HG03342 (cell line): ENCODE data around the gene ZNF275.
"Not testable (repeated sequence)": the region's sequence is repeated elsewhere in the genome, so short reads cannot be mapped to it uniquely, and the experiment has no call there.

Experiments
- ATAC-seq: cut with Tn5 transposase; IDR thresholded peaks from one replicate; pipeline ENCODE4 v1.9.1; 2021; ENCODE audit warnings: mild to moderate bottlenecking, moderate library complexity; ENCODE audit not compliant: unreplicated experiment

ZNF275 gene

GRCh38 chrX:153318811-153319210 lies 15.1 kb upstream of the ZNF275 start:
- ATAC-seq: no peak

- ATAC-seq: no peak
Observed at GRCh38 chrX:153319295-153320046, 14.5 kb upstream of the ZNF275 start.

- not testable (repeated sequence) for ATAC-seq
Observed at GRCh38 chrX:153320047-153320443, 13.9 kb upstream of the ZNF275 start.

GRCh38 chrX:153320555-153321184 lies 13.3 kb upstream of the ZNF275 start:
- no peak for ATAC-seq

- no peak for ATAC-seq
Observed at GRCh38 chrX:153321381-153322124, 12.4 kb upstream of the ZNF275 start, which contains the start of gene PNMA6F. PNMA6F (minus strand) TSS chrX:153321767; CDS start chrX:153320674, 1,093 bp downstream.

DNA sequence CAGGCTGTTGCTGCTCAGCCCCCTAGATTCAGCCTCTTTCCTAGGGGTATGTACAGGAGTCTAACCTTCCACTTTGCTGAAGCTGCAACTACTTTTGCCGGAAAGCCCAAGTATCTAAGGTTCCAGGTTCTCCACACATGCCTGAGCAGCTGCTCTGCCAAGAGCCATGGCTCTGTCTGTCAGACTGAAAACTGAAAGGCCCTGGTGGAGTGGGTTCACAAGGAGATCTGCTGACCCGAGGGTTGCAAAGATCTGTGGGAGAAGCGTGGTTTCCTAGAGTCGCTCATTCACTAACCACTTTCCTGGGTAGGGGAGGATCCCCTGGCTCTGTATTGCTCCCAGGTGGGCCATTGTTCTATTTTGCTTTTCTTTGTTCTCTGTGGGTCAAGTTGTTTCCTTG lies 6.4 kb upstream of the ZNF275 start:
- no peak for ATAC-seq

GRCh38 chrX:153333266-153333665 lies 687 bp upstream of the ZNF275 start:
- no peak for ATAC-seq

DNA sequence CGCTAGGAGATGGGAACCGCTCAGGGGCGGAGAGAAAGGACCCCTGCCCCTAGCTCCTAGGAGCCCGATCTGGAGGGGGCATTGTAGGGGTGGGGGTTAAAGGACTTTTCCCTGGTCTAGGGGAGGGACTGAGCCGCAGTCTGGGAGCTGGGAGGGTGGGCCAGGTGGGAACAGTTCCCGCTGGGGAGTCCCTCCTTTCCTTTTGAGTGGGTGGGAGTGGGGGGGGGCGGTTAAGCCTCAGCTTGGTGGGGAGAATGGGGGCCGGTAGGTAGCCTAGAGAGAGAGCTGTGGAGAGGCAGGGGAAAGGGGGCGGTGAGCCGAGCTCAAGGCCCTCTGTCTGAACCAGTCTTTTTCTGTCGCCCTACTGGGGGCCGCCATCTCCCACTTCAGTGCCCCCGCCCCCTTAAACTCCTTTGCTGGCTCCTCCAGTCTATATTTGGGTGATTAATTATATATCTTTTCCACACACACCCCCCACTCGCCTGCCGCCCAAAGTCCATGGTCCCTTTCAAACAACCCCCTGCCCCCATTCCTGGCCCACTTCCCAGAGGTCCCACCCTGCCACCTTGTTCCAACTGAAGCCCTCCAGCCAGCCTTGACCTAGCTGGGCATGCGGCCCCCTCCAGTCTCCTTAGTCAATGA lies 822 bp downstream of the ZNF275 start:
- ATAC-seq: no peak

DNA sequence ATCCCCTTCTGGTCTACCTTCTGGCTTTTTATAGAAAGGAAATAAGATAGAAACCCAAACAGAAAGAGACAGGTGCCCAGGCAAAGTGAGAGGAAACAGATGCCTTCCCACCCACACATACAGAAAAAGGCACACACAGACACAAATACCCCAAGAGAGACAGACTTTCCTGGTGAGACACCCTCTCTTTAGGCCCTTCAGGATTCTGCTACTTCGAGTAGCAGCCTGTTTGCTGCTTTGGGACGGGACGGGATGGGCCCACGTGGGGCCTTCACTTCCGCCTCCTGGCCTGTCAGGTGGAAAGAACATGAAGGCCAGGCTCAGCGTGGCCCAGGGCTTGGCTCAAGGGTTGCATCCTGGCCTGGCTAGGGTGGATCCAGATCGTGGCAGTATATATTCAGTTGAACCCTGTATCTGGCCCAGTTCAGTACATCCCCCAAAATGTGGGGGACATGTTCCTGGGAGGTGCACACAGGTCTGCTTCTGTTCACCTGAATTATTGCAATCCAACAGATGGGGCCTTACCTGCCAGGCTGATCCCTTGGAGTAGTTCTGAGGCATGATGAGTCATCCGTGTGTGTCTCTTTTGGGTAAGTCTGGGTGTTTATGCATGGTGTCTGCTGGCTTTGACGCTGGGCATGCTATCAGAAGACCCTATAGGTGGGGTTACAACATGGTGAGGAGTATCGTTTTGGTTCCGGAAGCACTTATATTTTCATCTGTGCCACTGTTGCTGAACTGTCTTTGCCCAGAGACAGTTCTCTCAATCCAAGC lies 2.4 kb downstream of the ZNF275 start:
- ATAC-seq: no peak

GRCh38 chrX:153336988-153337387 lies 3.0 kb downstream of the ZNF275 start:
- no peak for ATAC-seq

DNA sequence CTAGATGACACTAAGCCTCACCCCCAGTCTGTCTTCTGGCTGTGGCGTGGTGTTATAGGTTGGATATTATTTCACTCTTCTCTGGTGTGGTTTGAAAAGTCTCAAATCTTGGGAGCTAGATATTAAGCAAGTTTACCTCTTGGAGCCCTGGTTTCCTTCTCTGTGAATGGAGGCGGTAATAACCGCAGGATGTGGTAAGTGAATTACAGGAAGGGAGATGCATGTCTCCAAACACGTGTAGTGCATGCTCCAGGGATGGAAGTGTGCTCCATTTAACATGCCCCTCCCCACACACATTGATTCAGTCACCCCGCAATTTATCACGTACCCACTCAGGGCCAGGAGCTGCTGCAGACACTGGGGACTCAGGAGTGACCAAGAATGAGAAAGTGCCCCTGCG lies 4.9 kb downstream of the ZNF275 start:
- no peak for ATAC-seq

DNA sequence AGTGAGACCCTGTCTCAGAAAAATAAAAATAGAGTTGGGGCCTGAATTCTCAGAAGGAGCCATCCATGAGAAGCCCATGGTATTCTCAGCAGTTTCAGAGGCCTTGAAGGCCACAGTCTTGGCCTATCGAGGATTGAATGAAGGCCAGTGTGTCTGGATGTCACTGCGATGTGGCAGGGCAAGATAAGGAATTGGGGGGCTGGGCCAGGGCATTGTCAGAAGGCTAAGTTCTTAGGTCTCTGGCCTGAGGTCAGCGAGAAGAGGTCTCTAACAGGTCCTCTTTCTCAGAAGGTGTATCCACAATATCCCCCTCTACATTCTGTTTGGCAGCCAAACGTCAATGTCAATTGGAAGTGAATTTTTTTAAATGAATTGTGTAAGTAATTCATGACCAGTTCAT lies 5.7 kb downstream of the ZNF275 start:
- no peak for ATAC-seq

DNA sequence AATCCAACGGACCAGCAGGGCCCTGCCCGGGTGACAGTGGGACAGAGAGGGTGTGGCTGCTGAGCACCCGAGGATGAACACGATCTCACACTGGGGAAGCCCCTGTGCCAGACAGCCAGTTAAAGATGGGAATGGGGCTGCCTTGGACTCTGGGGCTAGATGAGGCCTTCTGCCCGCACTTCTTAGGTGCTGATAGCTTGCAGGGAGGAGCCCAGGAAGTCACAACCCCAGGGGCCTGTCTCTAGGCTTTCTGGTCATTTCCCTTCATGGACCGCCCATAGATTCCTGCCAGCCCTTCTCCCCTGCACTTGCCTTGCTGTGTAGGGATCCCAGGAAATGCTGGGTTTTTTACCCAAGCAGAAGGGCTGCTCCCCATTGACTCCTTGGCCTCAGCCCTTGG lies 6.2 kb downstream of the ZNF275 start:
- no peak for ATAC-seq

- ATAC-seq: no peak
Observed at GRCh38 chrX:153342762-153343558, 9.0 kb downstream of the ZNF275 start.

- ATAC-seq: no peak
Observed at GRCh38 chrX:153343674-153344073, 9.7 kb downstream of the ZNF275 start.

GRCh38 chrX:153347530-153347929 lies 13.6 kb downstream of the ZNF275 start:
- ATAC-seq: no peak

- ATAC-seq: no peak
Observed at GRCh38 chrX:153348421-153348820, 14.5 kb downstream of the ZNF275 start.

DNA sequence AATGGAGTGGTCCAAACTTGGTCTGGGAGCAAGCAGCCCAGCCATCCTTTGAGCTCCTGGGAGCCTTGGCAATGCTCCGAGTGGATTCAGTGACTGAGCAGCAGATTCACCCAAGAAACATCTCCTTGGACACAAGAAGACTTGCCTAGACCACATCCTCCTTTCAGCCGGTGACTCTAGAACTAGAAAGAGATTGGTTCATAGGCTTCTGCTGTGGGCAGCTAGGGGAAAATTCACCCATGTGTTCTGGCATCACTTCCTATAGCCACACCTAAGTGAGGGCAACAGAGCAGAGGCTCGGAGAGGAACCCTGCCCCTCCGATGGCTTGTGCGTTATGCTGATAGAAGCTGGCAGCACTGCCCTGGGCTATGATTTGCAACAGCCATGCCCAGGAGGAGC lies 16.0 kb downstream of the ZNF275 start:
- ATAC-seq: no peak

GRCh38 chrX:153351981-153352380 lies 18.0 kb downstream of the ZNF275 start:
- ATAC-seq: no peak

GRCh38 chrX:153352858-153353257 lies 18.9 kb downstream of the ZNF275 start:
- no peak for ATAC-seq
